Vagina (tissue), 2 donors: ENCODE results near the gene SLX4.

ENCODE experiments used
- CTCF ChIP-seq, 3 experiments: fragments of 450-650 bp in 2 of 3; fragments of 200-600 bp in 1 of 3; sonication (generic) in 1 of 3; IDR thresholded peaks; one replicate each; pipeline ENCODE4 v1.5.1; 2017 to 2019; ENCODE audit warnings: antibody characterized with exemption in 3 of 3, mild to moderate bottlenecking in 2 of 3, moderate library complexity in 2 of 3
- POLR2A ChIP-seq, 2 donors: fragments of 450-650 bp; IDR thresholded peaks; one replicate each; pipeline ENCODE4 v1.6.1; 2017; ENCODE audit warnings: antibody characterized with exemption in 2 of 2, mild to moderate bottlenecking in 2 of 2, moderate library complexity in 2 of 2
- POLR2AphosphoS5 ChIP-seq, 2 donors: sonication (generic); formaldehyde crosslinking; IDR thresholded peaks; one replicate each; pipeline ENCODE4 v1.9.0; 2017; ENCODE audit warnings: antibody characterized with exemption in 2 of 2, mild to moderate bottlenecking in 2 of 2, low read depth in 1 of 2; ENCODE audit not compliant: insufficient read depth in 1 of 2

DNA sequence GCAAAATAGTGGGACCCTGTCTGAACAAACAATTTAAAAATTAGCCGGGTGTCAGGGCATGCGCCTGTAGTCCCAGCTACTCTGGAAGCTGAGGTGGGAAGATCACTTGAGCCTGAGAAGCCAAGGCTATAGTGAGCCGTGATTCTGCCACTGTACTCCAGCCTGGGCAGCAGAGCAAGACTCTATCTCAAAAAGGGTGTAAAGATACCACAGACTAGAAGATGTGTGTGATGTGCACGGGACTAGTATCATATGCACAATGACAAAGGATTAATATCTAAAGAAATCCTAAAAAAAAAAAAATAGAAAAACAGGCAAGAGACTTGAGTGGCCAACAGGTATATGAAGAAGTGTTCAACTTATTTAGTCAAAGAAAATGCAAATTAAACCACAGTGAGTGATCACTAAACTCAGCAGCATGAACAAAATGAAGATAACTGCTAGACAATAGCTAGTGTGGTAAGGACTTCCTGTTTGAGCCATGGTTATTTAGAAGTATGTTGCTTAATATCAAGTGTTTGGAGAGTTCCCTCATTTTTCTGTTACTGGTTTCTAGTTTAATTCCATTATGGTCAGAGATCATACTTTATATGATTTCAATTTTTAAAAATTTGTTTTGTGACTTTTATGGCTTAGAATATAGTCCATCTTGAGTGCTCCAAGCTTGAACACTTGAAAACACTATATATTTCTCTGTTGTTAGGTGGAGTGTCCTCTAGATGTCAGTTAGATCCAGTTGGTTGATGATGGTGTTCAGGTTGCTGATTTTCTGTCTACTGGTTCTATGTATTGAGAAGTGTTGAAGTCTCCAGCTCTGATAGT is 14.7 kb upstream of the SLX4 start:
- no peak for TF ChIP-seq CTCF (IDR thresholded peaks at IDR 0.05)
- no peak for TF ChIP-seq POLR2A (IDR thresholded peaks at IDR 0.05)
- no peak for TF ChIP-seq POLR2AphosphoS5 (IDR thresholded peaks at IDR 0.05; ENCODE audit: insufficient read depth in 1 of 2, low read depth in 1 of 2)
